HG03097 (cell line): Measurements from ENCODE around the gene KCTD1.
"Not testable (repeated sequence)": the region's sequence is repeated elsewhere in the genome, so short reads cannot be mapped to it uniquely, and the experiment has no call there.

Experiments used
- ATAC-seq: cut with Tn5 transposase; IDR thresholded peaks from one replicate; pipeline ENCODE4 v1.9.1; 2021; ENCODE audit not compliant: unreplicated experiment, low FRiP score

Gene KCTD1

DNA sequence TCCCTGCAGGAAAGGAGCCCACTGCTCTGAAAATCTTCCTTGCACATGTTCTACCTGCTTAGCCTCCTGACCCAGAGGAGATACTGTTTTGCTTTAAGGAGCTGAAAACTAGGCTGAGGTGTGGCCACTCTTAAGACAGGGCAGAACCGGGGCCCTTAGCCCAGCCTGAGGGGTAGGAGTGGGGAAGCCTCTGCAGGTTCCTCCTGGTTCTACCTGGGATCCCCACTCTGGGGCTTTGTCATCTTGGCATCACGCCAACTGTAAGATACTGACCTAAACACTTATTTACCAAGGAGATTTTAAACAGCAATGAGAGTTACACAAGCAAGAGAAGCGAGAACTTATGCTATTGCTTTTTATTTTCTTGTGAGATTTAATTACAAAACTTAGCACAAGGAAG, 86.9 kb downstream of the KCTD1 start:
- ATAC-seq = no peak

DNA sequence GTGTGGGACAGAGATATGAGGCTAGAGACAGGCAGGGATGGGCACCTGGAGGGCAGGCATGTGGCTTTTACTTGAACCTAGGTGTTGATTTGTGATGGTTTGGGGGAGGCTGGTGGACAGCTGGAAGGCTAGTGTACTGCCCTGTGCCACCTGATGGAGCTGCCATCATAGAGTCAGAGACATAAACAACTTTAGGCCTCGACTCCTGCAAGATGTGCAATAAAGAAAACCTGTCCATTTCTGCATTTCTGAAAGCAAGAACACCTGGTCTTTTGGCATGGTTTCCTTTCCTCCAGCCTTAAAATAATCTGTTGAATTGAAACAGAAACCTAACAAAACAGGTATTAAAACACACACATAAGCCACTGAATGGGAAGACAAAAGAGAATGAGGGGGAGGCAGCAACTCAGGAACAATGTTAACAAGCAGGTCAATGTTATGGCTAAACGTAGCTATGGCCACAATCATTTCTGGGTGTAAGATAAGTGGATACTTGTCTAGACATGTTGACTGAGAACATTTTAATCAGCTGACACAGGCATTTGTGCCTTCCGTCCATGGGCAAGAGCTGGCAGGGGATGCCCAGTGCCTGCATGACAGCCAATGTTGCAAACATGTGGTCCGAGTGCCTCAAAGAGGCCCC, 87.8 kb downstream of the KCTD1 start:
- peak; percentile 65 for ATAC-seq

DNA sequence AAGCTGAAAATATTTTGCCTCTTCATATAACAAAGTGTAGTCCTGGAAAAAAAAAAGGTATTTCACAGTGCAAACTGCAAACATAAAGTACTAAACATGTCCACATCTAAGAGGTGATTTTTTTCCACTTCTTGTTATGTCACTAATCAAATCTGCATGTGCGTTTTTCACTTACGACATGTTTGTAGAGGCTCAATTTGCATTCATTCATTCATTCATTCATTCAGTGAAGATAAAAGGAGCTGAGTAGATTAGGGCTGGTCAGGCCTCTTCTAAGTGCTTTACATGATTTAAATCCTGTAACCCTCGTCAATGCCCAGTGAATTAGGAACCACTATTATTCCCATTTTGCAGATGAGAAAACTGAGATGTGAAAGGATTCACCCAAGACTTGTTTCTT, 88.5 kb downstream of the KCTD1 start:
- ATAC-seq = no peak

DNA sequence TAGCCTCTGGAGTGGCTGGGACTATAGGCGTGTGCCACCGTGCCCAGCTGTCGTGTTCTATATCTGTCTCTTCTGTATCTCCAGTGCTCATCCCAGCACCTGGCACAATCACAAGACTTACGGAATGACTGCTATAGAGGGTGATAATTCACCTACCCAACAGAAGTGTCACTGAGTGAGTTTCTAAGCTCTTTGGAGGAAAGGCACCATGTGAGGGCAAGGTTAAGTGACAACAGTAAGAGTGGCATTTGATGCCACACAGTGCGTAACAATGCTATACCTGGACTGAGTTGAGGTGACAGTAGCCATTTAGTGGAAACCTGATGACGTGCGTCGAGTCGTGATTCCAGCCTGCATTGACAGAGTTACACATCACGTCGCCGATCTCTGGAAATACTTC, 89.0 kb downstream of the KCTD1 start:
- ATAC-seq = no peak

DNA sequence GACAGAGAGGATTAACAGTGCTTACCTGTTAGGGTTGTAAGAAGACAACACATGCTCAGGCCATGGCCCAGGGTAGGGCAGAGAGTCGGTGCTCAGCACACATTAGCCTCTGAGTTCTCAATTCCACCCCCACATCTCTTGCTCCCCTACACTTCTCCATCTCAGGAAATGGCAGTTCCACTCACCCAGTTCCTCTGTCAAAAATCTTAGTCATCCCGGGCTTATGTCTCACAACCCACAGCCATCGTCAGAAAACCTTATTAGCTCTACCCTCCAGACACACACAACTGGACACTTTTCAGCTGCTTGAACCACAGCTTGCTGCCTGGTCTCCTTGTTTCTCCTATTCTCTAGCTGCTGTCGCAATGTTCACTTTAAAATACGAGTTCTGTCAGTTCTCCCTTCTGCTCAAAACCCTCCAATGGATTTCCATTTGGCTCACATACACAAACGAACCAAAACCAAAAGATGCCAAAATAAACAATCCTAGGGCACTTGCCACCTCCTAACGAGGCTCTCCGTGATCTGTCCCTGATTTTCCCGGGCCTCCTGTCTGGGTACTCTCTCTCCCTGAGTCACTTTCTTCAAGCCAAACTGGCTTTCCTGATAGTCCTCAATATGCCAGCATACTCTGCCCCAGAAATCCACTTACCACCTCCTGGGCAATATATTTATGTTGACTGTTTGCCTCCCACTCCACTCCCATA, 89.7 kb downstream of the KCTD1 start:
- peak; percentile 44 for ATAC-seq

DNA sequence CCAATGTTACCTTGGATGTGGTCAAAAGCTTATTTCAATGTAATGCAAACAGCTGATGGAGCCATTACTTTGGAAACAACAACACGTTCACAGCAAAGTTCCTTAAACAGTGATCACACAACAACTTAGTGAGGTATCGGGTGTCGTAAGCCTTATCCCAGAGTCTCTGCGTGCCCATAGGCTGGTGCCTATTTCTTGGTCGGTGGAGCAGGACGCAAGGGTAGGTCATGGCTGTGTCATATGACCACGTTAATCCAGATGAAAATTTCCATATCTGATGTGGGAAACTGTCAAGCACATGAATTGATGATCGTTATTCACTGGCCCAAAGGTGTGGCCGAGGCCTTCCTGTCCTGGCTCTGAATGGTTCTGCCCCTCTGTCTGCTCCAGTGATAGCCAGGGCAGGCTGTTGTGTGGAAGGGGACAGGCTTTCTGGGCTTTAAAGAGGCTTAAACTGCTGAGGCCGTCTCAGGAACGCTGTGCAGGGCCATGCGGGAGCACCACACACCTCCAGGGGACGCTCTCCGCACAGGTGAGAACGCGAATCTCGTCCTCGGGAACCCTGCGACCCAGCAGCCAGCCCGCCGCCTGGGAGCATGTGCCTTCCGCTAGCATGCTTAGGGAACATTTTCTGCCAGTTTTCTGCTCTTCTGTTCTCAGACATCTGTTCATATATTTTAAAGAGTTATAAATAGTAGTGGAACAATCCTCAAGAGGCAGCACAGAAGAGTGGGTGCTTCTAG, 90.6 kb downstream of the KCTD1 start:
- ATAC-seq = no peak

DNA sequence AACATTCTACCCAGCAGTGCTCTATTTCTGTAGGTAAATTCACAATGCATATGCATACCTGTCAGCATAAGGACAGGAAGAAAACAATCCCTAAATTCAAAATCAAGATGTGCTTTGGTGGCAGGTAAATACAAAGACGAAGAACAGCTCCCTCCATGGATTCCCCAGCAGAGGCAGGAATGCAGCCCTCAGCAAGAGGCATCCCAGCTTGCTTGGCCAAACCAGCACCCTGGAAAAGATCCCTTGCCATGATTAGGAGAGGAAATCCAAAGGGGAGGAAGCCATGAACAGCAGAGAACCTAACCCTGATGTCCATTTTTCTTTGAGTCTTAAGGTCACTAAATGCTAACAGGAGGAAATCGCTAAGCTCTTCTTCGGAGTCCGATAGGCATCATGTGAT, 91.2 kb downstream of the KCTD1 start:
- no peak for ATAC-seq

DNA sequence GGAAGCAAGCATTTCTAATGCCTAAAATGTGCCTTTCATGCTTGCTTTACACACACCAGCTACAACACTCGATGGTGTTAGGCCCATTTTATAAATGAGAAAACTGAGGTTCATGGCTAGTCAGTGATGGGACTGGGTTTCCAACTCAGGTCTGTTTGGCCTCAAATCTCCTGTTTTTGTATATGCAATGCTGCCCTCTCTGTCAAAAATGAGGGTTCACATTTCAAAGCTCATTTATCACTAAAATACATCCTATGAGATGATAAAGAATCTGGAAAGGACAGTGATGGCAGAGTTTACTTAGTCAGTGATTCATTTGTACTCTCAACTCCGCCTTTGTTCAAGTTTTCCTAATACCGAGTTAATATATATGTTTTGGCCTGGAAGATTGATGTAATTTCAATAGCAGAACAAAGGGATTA, 92.3 kb downstream of the KCTD1 start:
- no peak for ATAC-seq

DNA sequence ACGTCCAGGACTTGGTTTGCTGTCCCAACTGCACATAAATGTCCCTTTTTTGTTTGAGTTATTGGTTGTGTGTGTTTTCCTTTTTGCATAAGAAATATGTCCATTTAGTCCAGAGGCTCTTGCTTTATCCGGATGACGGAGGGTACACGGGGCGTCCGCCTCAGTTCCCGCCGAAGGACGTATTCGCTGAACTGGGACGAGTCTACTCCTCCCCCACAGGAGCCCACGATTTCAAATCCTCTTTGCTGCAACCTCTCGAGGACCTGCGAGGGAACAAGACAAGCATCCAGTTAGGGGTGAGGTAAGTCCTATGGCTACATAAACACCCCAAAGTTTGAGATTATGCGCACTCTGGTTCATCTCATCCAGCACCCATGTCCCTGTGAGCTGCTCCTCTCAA, 92.7 kb downstream of the KCTD1 start:
- ATAC-seq = no peak

DNA sequence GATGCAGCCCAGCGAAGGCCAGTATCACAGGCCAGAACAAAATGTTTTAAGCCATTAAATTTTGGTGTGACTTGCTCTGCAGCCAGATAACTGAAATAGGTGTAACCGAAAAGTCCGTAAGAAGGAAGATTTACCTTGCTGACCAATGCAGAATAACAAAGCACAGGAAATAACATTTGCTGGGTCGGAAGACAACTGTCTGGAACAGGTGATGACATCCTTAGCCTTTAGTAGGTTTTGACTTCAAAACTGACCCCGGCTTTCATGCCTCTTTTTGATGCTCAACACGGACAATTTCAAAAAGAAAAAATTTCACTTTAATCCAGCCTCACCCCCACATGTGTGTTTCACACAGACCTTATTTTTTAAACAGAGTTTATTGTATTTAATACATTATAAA, 93.7 kb downstream of the KCTD1 start:
- ATAC-seq = no peak

DNA sequence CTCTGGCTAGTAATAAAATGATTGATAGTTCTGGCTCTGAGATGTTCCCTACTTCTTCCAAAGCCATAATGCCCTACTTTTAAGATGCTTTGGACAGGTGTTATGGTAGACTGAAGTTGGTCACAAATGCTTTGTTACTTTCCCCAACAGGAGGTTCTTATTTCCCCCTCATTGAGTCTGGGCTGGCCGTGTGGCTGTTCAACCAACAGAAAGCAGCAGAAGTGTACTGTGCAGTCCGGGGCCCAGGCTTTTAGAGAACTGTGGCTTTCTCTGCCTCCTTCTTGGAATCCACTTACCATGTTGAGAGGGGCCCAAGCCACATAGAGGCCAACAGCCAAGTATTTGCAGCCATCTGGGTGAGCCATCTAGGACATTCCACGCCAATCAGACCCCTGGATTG, 94.2 kb downstream of the KCTD1 start:
- ATAC-seq = no peak

DNA sequence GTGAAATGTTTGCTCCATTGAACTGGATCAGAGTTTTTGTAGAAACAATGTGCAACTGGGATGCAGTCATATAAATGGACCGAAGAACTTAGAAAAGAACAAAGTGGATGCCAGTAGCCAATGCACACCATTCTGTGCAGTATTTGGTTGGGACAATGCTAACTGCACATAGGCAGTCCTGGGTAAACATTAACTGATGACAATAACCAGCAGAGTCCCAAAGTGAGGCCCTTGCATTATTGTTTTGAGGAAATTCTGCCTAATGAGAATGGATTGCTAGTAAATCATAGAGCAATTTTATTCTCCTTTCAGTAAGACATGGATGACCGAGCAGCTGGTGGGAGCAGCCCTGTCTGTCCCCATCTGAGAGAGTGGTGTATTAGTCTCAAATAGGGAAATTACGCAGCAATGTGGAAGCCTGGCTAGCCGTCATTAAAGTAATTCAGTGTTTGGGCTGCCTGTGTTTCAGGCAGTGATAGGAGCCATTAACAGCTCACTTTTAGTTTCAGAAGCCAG, 94.9 kb downstream of the KCTD1 start:
- peak; percentile 51 for ATAC-seq

DNA sequence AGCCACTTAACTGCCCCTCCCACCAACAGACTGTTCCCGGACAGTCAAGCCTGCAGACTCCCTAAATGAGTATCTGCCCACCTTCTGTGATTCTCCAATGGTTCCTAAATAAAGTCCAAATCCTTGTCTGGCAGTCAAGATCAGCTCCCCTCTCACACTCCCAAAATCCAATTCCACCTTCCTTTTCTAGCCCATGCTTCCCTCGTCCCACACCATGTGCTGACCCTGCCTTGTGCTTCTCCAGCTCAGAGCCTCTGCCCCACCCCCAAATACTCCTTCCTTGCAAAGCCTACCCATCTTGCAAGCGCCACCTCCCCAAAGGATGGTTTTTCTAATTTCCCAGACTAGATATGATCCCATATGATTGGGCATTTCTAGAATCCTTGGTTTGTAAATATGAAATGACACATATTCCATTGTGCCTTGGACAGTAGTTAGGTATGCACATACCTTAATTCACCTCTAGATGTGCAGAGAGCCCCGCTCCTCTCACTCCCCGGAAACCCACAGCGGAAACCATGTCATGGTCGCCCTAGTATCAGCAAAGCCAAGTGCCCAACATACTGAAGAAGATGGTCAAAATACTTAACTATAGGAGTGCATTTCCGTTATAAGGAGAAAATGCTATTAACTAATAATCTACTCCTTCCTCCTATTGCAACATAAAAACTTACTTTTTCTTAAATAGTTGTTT, 97.2 kb downstream of the KCTD1 start:
- ATAC-seq = no peak

DNA sequence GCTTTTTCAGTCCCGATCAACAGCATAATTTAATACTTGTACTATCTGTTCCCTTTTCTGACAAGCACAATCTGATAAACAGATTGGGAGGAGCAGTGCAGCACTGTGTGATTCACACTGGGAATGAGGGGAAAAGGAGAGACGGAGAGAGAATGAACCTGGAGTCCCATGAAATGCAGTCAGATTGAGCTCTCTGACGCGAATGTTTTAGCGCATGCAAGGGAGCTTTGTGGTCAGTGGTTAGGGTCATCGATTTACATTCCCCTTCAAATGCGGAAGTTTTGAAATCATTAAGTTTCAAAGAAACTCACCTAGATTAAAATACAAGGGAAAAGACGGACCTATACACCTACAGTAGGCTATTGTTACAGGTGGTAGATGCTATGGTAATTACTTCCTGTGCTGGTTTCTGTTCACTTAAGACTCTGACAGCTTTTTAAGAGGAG, 99.6 kb downstream of the KCTD1 start:
- ATAC-seq = no peak

DNA sequence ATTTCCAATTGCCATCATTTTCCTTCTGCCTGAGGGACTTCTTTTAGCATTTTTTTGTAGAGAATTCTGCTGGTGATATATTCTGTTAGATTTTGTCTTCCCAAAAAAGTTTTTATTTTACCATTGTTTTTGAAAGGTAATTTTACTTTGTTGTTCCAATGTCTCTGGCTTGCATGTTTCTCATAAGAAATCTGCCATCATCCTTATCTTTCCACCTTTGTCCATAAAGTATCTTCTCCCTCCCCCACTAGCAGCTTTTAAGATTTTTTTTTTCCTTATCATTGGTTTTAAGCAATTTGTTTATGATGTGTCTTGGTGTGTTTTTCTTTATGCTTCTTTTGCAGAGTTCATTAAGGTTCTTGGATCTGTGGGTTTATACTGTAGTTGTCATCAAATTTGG, 104.5 kb downstream of the KCTD1 start:
- no peak for ATAC-seq

DNA sequence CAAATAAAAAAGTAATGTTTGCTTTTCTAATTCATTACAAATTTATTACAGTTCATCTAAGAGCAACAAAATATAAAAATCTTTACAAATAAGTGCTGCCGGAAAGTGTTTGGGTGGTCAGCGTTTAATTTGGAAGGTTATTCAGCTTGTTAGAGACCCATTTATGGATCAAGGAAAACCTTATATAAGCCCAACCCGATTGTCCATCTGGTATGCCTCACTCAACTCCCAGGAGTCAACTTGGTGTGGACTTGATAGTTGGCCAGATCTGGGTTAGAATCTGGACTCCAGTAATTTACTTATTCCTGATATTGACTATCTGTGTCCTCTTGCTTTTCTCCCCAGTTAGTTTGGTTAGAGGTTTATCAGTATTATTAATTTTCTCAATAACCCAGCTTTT, 106.2 kb downstream of the KCTD1 start:
- no peak for ATAC-seq

DNA sequence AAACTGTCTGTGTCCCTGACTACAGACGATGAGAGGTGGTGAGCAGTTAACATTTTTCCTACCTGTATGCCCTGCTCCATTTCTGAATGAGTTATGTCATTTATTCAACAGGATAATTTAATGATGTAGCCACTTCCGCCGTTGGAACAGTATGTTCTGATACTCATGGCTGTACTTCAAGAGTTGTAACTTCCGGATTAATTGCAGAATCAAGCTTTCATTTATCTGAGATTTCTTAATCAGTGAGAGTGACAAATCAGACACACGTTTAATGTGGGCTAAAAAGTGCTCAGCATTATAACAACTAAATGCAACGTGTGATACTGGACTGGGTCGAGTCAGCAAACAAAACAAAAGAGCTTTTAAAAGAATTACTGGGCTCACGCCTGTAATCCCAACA, 107.7 kb downstream of the KCTD1 start:
- ATAC-seq = no peak

DNA sequence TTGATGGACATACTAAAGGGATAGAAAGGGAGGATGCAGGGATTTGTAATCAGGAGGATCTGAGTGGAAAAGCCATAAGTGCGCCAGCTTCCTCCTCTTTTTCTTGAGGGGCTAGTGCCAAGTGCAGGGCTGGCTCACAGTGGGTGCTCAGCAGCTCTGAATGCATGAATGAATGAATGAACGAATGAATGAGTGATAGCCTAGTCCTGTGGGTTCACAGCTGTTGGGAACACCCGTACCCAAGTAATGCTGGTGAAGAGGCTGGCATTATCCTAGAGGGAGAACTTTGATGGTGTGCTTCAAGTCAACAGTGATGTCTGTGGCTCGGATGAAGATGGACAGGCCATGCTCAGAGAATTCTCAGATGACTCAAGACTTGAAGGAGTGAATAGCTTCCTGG, 108.8 kb downstream of the KCTD1 start:
- no peak for ATAC-seq

DNA sequence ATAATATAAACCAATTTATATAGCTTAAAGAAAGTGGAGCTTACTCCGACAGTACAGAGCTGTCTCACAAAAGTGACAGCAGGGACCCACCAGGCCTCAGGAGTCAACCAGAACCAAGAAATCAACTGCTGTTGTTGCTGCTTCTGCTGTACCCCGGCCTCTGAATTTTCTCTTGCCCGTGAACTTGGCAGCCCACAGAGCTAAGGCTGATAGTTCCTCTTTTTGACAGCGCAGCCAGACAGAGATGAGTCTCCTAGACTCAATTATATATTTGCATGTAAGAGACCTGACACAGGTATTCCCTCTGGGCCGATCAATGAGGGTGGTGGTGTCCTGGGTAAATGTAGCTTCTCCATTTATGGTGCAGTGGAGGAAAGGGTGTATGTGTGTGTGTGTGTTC, 109.4 kb downstream of the KCTD1 start:
- ATAC-seq = peak; percentile 88

DNA sequence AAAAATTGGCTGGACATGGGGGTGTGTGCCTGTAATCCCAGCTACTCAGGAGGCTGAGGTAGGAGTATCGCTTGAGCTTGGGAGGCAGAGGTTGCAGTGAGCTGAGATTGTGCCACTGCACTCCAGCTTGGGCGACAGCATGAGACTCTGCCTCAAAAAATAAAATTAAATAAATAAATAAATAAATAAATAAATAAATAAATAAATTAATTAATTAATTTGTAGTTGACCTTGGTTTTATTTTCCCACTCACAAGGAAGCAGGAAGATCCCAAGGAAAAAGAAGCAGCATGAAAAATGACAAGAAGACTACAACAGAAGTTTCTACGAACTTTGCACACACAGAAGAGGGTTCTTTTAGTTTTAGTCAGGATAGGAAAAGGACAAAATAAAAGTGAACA, 110.7 kb downstream of the KCTD1 start:
- ATAC-seq = not testable (repeated sequence)
